Bronchial epithelial cell (primary cell): ENCODE data around the gene LENEP. TPM values are rescaled to one million over a fixed set of nuclear protein-coding genes. Genes with fewer than 3 reads are reported as not detected.

ENCODE experiments used
- DNase-seq: peaks from one replicate; pipeline ENCODE4 v3.0.0-alpha.2; 2010; ENCODE audit warnings: low read depth
- FAIRE-seq: peaks from 2 replicates; lab custom pipeline; 2011; peaks lifted over from hg19 to GRCh38; lab: Jason Lieb, UNC
- H3K27me3 ChIP-seq: 2 replicates; pipeline ENCODE4 v1.5.1; 2011; ENCODE audit warnings: low read length; ENCODE audit not compliant: control insufficient read depth, insufficient read depth
- H3K36me3 ChIP-seq: 2 replicates; pipeline ENCODE4 v1.5.1; 2011; ENCODE audit warnings: low read length; ENCODE audit not compliant: control insufficient read depth, insufficient read depth
- H3K4me3 ChIP-seq: 2 replicates; pipeline ENCODE4 v1.5.1; 2011; ENCODE audit warnings: mild to moderate bottlenecking, low read depth, low read length, control low read depth
- total RNA-seq: library from RNA; depleted of rRNA; stranded (reverse); fragments of >200 nt; gene quantifications from 2 replicates; pipeline ENCODE4 v1.2.1, GENCODE V29; 2014
- TF ChIP-seq, protein P1 (sequence below): IDR thresholded peaks from 2 replicates; pipeline ENCODE4 v1.5.1; 2011; ENCODE audit warnings: mild to moderate bottlenecking, moderate library complexity, low read length, control low read depth, inconsistent platforms; ENCODE audit not compliant: insufficient read depth, severe bottlenecking

The LENEP gene
- total RNA-seq, 1 donor from 2014 or later: not detected

DNA sequence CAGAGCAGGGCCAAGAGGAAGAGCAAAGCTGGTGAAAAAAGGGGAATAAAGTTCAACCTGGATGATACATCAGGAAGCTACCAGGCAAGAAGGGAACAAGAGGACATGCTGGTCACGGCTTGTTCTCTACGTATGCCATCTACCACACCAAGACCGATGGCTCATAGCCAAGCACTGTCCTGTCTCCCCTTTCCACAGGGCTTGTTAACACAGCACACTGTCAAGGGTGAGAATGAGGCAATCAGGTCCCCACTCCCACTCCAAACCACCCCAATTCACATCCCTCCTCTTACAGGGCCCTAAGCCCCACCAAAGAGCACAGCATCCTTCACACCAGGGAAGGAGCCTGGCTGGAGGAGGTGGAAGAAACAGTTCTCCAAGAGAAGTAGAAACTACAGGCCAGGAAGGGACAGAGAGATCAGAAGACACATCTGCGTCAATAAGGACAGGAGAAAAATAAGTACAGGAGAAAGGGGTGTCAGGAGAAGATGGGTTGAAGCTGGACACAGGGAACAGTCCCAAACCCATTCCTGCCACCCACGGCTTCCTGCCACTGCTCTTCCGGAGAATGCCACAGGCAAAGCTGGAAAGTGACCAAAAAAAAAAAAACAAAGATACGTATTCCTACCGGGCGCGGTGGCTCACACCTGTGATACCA lies 21.9 kb upstream of the LENEP start:
- H3K36me3 ChIP-seq: peaks cover 22% of the 10 kb centered on the region
- TF ChIP-seq, protein P1, sequence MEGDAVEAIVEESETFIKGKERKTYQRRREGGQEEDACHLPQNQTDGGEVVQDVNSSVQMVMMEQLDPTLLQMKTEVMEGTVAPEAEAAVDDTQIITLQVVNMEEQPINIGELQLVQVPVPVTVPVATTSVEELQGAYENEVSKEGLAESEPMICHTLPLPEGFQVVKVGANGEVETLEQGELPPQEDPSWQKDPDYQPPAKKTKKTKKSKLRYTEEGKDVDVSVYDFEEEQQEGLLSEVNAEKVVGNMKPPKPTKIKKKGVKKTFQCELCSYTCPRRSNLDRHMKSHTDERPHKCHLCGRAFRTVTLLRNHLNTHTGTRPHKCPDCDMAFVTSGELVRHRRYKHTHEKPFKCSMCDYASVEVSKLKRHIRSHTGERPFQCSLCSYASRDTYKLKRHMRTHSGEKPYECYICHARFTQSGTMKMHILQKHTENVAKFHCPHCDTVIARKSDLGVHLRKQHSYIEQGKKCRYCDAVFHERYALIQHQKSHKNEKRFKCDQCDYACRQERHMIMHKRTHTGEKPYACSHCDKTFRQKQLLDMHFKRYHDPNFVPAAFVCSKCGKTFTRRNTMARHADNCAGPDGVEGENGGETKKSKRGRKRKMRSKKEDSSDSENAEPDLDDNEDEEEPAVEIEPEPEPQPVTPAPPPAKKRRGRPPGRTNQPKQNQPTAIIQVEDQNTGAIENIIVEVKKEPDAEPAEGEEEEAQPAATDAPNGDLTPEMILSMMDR: no peak
- no peak for FAIRE-seq
- DNase-seq: peak; percentile 94
- H3K27me3 ChIP-seq: no peaks in the 10 kb centered on the region
- peak overlapping the region; percentile 74 for H3K4me3 ChIP-seq

DNA sequence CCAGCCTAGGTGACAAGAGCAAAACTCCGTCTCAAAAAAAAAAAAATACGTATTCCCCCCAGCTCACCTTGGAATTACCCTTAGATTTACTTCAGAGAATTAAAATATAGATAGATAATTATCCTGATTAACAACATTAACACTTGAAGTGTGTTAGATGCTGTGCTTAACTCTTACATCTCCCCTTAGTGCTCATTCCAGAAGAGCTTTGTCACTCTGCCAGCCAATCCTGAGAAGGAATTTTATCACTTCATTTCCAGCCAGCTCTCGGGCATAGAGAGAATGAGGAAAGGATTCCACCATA lies 21.2 kb upstream of the LENEP start:
- FAIRE-seq: no peak
- Histone ChIP-seq H3K27me3 (no peaks in the 10 kb centered on the region), H3K4me3 (no peak overlapping the region), H3K36me3 (peaks cover 15% of the 10 kb centered on the region)
- TF ChIP-seq, protein P1: no peak
- DNase-seq: no peak

DNA sequence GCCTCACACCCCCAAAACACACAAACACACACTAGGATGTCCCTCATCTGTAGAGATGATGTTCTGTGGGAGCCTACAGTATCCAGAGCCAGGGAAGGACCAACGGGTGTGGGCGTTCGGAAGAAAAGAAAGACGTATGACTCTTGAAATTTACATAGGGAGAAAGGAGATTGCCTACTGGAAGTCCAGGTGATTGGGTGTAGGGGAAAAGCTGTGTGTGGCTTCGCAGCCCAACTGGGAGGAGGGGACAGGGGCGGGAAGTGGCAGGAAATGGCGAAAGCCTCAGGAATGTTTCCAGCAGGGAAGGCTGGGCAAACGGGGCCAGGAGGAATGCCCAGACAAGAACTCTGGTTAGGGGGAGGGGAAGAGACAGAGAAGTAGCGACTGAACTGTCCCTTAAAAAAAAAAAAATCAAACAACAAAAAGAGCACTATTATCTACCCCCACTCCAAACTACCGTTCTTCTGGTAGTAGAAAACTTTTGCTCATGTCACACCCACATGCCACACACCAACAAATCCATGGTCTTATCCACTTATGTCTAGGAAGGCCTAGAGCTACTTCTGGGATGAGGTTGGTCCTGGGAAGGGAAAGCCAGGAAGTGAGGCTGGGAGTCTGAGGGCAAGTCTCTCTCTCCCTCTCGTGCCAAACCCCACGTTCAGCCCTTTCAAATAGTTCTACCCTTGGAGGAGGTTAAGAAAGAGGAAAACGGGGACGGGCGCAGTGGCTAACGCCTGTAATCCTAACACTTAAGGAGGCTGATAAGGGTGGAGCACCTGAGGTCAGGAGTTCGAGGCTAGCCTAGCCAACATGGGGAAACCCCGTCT lies 20.7 kb upstream of the LENEP start:
- TF ChIP-seq, protein P1: no peak
- Histone ChIP-seq H3K27me3 (no peaks in the 10 kb centered on the region), H3K36me3 (peaks cover 11% of the 10 kb centered on the region), H3K4me3 (peak overlapping the region; percentile 59)
- FAIRE-seq (no peak), DNase-seq (peak; percentile 98)

DNA sequence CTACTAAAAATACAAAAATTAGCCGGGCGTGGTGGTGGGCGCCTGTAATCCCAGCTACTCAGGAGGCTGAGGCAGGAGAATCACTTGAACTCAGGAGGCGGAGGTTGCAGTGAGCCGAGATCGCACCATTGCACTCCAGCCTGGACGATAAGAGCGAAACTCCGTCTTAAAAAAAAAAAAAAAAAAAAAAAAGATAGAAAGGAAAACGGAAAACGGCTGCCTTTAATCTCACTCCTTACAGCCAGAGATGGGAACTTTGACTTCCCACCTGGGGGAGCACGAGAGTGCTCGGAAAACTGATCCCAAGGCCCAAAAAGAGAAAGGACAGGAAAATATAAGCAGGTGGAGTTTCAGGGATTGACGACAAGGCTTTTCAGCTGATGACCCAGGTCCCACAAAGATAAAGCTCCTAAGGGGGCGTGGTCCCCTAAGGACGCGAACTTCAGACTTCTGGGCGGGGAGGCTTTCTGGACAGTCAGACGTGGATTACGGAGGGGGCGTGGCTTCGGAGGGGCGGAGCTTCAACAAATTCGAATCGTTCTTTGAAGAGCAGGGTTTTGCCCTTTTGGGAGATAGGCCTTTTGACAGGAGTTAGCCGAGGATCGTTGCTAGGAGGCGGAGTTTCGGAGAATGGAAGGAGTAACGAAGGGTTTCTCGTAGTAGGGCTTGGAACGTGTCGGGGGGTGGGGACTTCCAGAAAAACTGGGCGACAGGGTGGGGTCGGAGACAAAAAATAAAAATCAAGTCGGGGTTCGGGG lies 19.9 kb upstream of the LENEP start:
- Histone ChIP-seq H3K36me3 (peaks cover 5% of the 10 kb centered on the region), H3K27me3 (no peaks in the 10 kb centered on the region), H3K4me3 (peak overlapping the region; percentile 59)
- peak; percentile 97 for DNase-seq
- TF ChIP-seq, protein P1: peak; percentile 27
- FAIRE-seq: peak; percentile 72

DNA sequence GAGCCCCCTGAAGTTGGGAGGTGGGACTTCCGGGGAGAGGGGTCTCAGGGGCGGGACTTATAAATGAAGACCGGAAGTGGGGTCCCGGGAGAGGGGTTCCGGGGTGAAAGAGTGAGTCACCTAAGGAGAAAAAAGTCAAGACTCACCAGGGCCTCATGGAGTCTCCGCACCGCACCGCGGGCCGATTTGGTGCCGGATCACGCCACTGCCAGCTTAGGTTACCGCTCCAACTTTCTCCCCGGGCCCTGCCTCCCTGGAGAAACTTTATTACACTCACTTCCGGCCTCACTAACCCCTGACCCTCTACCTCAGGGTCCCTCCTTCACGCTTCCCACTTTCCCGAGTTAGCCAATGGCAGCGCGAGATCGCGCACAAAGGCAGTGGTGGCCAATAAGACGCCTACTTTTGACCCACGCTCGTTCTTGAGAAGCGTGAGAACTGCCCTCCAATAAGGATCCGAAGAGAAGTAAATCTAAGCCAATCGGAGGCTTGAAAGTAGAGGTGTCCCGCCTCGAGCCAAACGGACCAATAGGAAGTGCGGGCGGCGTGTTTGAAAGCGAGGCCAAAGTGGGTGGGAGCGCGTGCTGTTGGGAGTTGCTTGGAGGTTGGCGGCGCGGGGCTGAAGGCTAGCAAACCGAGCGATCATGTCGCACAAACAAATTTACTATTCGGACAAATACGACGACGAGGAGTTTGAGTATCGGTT lies 19.1 kb upstream of the LENEP start, which contains the start of gene CKS1B:
CKS1B (plus strand) TSS at position 580 of the 706 bp plus-strand sequence; CDS start at position 645, 65 bp downstream.
- Histone ChIP-seq H3K4me3 (peak within 1 kb of the TSS; percentile 59), H3K36me3 (peaks cover 1% of the 10 kb centered on the region), H3K27me3 (no peaks in the 10 kb centered on the region)
- peak; percentile 100 for DNase-seq
- TF ChIP-seq, protein P1: no peak
- peak; percentile 52 for FAIRE-seq
